Prostate gland (tissue), 2 donors: ENCODE data around the gene NUBPL.
"Not testable (repeated sequence)": the region's sequence is repeated elsewhere in the genome, so short reads cannot be mapped to it uniquely, and the experiment has no call there.

Experiments used
- CTCF ChIP-seq, 4 experiments: fragments of 200-600 bp in 2 of 4; fragments of 450-650 bp in 2 of 4; sonication (generic) in 2 of 4; IDR thresholded peaks; 1 replicate in 3 of 4; 2 replicates in 1 of 4; pipeline ENCODE4 v1.5.1; 2016 to 2019; ENCODE audit warnings: antibody characterized with exemption in 4 of 4, mild to moderate bottlenecking in 2 of 4, moderate library complexity in 2 of 4
- POLR2A ChIP-seq: fragments of 450-650 bp; IDR thresholded peaks from one replicate; pipeline ENCODE4 v1.6.1; 2016; ENCODE audit warnings: antibody characterized with exemption, mild to moderate bottlenecking

DNA sequence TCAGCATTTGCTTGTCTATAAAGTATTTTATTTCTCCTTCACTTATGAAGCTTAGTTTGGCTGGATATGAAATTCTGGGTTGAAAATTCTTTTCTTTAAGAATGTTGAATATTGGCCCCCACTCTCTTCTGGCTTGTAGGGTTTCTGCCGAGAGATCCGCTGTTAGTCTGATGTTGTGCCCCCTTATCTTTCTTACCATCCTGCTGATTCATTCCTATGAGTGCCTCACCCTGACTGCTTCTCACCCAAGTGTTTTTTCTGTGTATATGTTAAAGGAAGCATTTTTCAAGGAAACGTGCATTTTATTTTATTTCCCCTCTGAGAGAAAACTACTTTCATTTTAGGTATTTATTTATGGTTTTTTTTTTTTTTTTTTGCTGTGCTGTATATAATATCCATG, 236.7 kb downstream of the NUBPL start:
- not testable (repeated sequence) for TF ChIP-seq CTCF (IDR thresholded peaks at IDR 0.05); POLR2A
